GM18519 (cell line): ENCODE data around the gene BHLHA9.
"Not testable (repeated sequence)": the region's sequence is repeated elsewhere in the genome, so short reads cannot be mapped to it uniquely, and the experiment has no call there.

ENCODE experiments used
- ATAC-seq: cut with Tn5 transposase; IDR thresholded peaks from one replicate; pipeline ENCODE4 v1.9.1; 2021; ENCODE audit warnings: mild to moderate bottlenecking, moderate library complexity; ENCODE audit not compliant: unreplicated experiment, low FRiP score

BHLHA9 gene

DNA sequence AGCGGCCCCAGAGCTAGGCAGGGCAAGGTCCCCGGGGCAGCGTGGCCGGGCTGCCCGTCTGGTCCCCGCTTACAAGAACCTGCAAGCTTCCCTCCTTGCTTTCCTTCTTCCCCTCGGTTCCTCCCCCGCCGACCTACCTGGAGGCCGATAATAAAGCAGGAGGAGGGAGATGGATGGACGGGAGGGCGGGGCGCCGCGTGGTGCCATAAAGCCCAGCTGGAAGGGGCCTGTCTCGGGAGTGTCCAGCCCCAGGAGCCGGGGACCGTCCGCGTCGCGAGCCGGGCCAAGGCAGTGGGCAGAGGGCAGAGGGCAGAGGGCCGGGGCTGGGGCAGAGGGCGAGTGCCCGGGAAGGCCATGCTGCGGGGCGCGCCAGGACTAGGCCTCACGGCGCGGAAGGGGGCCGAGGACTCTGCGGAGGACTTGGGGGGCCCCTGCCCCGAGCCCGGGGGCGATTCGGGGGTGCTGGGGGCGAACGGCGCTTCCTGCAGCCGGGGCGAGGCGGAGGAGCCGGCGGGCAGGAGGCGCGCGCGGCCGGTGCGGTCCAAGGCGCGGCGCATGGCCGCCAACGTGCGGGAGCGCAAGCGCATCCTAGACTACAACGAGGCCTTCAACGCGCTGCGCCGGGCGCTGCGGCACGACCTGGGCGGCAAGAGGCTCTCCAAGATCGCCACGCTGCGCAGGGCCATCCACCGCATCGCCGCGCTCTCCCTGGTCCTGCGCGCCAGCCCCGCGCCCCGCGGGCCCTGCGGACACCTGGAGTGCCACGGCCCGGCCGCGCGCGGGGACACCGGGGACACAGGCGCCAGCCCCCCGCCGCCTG lies at the start of gene BHLHA9:
BHLHA9 (plus strand) TSS at position 235 of the 820 bp plus-strand sequence; CDS start at position 355, 120 bp downstream.
- no peak for ATAC-seq

GRCh38 chr17:1221209-1221608 lies 49.0 kb upstream of the BHLHA9 start:
- ATAC-seq = no peak

GRCh38 chr17:1222321-1222720 lies 47.9 kb upstream of the BHLHA9 start:
- no peak for ATAC-seq

GRCh38 chr17:1223662-1224061 lies 46.6 kb upstream of the BHLHA9 start:
- no peak for ATAC-seq

DNA sequence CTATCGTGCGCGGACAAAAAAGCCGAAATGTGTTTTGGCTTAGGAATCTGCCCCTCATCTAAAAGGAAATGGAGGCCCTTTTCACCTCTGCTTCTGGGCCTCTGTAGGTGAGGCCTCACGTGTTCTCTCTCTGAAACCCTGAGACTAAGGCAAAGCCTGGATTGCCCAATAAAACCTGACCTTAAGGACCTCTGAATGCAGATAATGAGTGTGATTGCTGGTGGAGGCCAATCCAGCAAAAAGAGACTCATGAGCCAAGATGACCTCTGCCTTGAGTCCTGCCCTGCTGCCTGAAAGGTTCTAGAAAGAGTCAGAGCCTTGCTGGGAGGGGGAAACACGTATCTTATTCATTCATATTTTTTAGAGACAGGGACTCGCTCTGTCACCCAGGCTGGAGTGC lies 45.9 kb upstream of the BHLHA9 start:
- ATAC-seq = no peak

DNA sequence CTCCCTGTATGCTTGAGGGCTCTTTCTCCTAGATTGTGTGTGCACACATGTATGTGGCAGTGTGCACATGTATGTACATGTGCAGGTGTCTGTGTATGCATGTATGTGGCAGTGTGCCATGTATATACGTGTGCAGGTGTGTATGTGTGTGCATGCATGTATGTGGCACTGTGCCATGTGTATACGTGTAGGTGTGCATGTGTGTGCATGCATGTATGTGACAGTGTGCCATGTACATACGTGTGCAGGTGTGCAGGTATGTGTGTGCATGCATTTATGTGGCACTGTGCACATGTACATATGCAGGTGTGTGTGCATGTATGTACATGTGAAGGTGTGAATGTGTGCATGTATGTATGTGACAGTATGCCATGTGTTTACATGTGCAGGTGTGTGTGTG lies 43.9 kb upstream of the BHLHA9 start:
- no peak for ATAC-seq

- ATAC-seq = no peak
Measured at GRCh38 chr17:1227365-1227764, 42.9 kb upstream of the BHLHA9 start.

GRCh38 chr17:1227917-1228780 lies 42.1 kb upstream of the BHLHA9 start:
- no peak for ATAC-seq

- ATAC-seq = no peak
Measured at GRCh38 chr17:1228781-1229348, 41.4 kb upstream of the BHLHA9 start.

DNA sequence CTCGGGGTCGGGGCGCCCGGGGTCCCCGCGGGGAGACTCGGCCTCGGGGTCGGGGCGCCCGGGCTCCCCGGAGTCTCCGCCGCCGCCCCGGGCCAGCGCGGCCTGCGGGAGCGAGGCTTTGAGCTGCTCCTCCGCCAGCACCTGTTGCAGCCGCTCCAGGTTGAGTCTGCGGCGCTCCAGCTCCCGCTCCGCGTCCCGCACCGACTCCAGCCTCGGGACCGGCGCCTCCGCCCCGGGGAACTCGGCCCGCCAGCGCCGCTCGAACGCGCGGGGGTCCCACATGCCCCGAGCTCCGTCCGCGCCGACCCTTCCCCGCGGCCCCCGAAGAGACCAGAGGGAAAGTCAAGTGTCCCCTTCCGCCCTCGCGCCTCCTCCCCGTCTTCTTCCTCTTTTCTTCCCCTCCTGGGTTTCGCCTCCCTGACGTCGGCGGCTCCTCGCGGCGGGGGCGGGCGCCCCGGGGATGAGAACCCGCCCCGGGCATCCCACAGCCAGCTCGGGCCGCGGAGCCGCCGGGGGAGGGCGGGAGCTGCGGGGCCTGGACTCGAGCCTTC lies 40.8 kb upstream of the BHLHA9 start:
- ATAC-seq = no peak

GRCh38 chr17:1229900-1230501 lies 40.2 kb upstream of the BHLHA9 start:
- ATAC-seq = no peak

- no peak for ATAC-seq
Measured at GRCh38 chr17:1231456-1231855, 38.8 kb upstream of the BHLHA9 start.

DNA sequence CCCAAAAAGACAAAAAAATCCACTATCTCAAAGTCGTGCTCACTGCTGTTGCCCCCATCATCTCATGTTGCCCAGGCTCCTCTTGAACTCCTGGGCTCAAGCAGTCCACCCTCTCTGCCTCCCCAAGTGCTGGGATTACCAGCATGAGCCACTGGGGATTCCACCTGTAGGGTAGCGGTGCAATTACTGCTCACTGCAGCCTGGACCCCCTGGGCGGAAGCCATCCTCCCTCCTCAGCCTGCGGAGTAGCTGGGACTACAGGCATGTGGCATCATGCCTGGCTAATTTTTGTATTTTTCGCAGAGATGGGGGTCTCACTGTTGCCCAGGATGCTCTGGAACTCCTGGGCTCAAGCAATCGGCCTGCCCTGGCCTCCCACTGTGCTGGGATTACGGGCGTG lies 37.9 kb upstream of the BHLHA9 start:
- no peak for ATAC-seq

GRCh38 chr17:1232786-1233185 lies 37.5 kb upstream of the BHLHA9 start:
- no peak for ATAC-seq

DNA sequence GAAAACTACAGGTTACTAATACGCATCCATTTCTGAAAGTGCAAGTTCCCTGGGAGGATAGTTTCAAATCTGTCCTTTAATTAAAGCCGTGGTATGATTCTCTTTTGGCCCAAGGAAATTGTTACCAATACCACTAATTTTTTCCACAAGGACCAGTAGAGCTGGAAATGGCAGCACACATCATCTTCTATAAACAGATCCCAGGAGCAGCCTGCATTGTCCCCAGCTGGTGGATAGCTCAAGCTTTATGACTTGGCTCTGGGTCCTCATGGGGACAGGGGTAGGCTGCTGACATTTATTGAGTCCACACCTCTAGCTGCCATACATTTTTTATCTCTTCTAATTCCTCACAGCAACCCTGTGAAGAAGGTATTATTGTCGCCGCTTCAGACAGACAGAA lies 35.8 kb upstream of the BHLHA9 start:
- ATAC-seq = no peak

GRCh38 chr17:1237471-1237870 lies 32.8 kb upstream of the BHLHA9 start:
- ATAC-seq = no peak

DNA sequence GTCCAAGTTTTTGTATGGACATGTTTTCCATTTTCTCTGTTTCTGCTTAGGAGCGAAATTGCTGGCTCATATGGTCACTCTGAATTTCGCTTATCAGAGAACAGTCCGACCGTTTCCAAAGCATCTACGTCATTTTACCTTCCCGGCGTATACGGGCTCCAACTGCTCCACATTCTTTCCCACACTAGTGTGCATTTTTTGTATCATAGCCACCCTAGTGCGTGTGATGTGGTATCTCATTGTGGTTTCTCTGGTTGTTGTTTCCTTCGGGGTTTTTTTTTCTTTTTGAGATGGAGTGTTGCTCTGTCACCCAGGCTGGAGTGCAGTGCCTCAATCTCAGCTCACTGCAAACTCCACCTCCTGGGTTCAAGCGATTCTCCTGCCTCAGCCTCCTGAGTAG lies 31.0 kb upstream of the BHLHA9 start:
- ATAC-seq = no peak

DNA sequence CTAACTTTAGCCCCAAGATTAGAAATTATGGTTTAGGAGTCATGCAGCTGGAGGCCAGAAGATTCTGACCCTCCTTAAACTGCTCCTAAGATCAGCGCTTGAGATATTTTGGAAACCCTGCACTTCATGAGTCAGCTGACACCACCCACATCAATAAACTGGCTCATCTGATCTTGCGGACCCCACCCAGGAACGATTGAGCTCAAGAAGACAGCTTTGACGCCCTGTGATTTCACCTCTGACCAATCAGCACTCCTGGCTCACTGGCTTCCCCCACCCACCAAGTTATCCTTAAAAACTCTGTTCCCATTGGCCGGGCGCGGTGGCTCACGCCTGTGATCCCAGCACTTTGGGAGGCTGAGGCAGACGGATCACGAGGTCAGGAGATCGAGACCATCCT lies 29.8 kb upstream of the BHLHA9 start:
- not testable (repeated sequence) for ATAC-seq

DNA sequence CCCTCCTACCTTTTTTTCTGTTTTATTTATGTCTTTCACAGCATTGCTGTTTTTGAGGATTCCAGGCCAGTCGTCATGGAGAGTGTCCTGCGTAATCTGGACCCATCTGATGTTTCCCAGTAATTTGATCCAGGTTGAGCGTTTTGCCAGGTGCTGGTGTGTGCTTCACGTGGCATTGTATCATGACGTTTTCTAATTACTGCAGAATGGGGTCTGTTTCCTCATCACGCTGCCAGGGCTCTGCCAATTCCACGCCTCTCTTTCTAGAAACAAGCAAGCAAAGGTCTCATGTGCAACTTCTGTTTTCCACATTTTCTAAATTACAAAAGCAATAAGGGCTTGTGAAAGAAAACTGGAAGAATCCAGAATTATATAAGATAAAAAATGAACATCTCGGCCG lies 28.3 kb upstream of the BHLHA9 start:
- no peak for ATAC-seq

DNA sequence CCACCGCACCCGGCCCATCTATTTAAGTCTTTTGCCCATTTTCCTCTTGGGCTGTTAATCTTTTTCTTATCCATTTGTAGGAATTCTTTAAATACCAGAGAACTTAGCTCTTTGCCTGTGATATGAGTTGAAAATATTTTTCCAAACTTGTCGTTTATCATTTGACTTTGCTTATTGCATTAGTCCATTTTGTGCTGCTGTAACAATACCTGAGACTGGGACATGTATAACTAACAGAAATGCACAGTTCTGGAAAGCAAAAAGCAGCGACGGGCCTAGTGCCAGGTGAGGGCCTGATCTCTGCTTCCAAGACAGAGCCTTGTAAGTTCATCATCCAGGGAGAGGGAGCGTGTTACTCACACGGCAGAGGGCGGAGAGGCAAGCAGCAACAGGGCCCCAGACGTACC lies 25.6 kb upstream of the BHLHA9 start:
- ATAC-seq = no peak
